ENCODE measurements around the gene GMDS. TPM values are rescaled to one million over a fixed set of nuclear protein-coding genes. Genes with fewer than 3 reads are reported as not detected.

GMDS gene
- total RNA-seq, 3 donors from 2014 or later (not counting 1 experiment from before 2014, with no cell fraction given): 23.6 to 31.0 (median 26.4) TPM

DNA sequence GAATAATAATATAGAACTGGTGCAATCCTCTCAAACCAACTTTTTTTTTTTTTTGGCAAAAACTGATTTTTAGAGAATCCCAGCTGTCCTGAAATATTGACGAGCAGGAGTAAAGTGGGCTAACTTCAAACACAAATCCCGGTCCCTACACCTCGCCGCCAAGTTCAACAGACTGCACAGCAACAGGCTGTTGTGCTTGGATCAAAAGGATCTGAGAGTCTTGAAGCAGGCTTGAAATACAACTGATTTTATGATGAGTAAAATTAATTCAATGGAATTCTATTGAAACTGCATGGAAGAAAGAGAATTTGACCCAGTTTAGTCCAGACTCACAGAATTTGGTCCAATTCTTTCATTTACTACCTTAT is 463.6 kb downstream of the GMDS start:
- Histone ChIP-seq H3K9me3 (ENCODE audit: control insufficient read depth, insufficient read depth, low read length) (no peaks in the 10 kb centered on the region), H3K4me3 (ENCODE audit: low read length) (no peak overlapping the region), H3K4me1 (ENCODE audit: control insufficient read depth, insufficient read depth, low read length) (no peaks in the 10 kb centered on the region), H3K36me3 (ENCODE audit: control insufficient read depth, insufficient read depth, low read length) (no peaks in the 10 kb centered on the region), H3K27me3 (ENCODE audit: control insufficient read depth, insufficient read depth, low read length) (no peaks in the 10 kb centered on the region), H3K27ac (ENCODE audit: low read length) (no peak overlapping the region)
- Mint-ChIP-seq H3K27me3 (ENCODE audit: low read depth in 2 of 2) (peaks cover 31 to 54% of the 10 kb centered on the region in 2 donors), H3K27ac (no peak overlapping the region), H3K36me3 (no peaks in the 10 kb centered on the region), H3K9me3 (no peaks in the 10 kb centered on the region), H3K4me3 (no peak overlapping the region), H3K4me1 (peaks cover 0 to 4% of the 10 kb centered on the region in 2 donors)
- WGBS (ENCODE audit: insufficient coverage): 98% methylated on average over 4 of the region's 4 CpGs
- ATAC-seq (no peak), DNase-seq (no peak)
- TF ChIP-seq, protein P1, sequence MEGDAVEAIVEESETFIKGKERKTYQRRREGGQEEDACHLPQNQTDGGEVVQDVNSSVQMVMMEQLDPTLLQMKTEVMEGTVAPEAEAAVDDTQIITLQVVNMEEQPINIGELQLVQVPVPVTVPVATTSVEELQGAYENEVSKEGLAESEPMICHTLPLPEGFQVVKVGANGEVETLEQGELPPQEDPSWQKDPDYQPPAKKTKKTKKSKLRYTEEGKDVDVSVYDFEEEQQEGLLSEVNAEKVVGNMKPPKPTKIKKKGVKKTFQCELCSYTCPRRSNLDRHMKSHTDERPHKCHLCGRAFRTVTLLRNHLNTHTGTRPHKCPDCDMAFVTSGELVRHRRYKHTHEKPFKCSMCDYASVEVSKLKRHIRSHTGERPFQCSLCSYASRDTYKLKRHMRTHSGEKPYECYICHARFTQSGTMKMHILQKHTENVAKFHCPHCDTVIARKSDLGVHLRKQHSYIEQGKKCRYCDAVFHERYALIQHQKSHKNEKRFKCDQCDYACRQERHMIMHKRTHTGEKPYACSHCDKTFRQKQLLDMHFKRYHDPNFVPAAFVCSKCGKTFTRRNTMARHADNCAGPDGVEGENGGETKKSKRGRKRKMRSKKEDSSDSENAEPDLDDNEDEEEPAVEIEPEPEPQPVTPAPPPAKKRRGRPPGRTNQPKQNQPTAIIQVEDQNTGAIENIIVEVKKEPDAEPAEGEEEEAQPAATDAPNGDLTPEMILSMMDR (IDR thresholded peaks at IDR 0.05): no peak
- intact Hi-C loops (cut with micrococcal nuclease): no loop called here

DNA sequence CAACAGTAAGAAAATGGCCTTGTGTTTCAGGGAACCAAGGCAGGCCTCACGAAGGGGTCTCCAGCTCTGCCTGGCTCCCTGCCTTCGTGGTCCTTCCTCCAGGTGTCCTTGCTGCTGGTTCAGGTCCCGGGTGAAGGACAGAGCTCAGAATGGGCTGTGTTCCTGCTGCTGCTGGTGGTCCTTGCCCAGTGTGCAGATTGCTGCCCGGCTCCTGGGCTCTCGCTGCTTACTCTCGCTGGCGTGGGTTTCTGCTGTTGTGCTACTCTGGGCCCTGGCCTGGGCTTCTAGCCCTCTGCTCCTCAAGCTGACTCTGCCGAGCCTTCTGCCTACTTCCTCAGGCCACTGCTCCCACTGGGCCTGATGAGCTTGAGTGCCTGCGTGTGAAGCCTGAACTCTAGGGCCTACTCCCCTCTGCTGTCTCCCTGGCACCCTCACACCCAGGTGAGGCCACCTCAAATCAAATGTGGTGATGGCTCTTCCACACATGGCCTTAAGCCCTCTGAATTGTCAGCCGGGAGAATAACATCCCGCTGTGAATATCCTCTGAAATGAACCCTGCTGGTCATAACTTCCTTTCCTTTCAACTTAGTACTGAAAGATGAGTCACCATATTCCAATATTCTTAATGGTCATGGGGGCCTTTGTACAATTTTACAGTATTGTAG is 464.1 kb downstream of the GMDS start:
- DNase-seq (no peak), ATAC-seq (no peak)
- Mint-ChIP-seq H3K9me3 (no peaks in the 10 kb centered on the region), H3K4me1 (peaks cover 0 to 4% of the 10 kb centered on the region in 2 donors), H3K27ac (no peak overlapping the region), H3K27me3 (ENCODE audit: low read depth in 2 of 2) (peaks cover 34 to 54% of the 10 kb centered on the region in 2 donors), H3K4me3 (no peak overlapping the region), H3K36me3 (no peaks in the 10 kb centered on the region)
- intact Hi-C loops (cut with micrococcal nuclease): no loop called here
- no peaks in the 10 kb centered on the region for H3K9me3 ChIP-seq (ENCODE audit: control insufficient read depth, insufficient read depth, low read length)
- H3K4me3 ChIP-seq (ENCODE audit: low read length): no peak overlapping the region
- H3K4me1 ChIP-seq (ENCODE audit: control insufficient read depth, insufficient read depth, low read length): no peaks in the 10 kb centered on the region
- TF ChIP-seq, protein P1 (IDR thresholded peaks at IDR 0.05): no peak
- WGBS (ENCODE audit: insufficient coverage): 94% methylated on average over 11 of the region's 11 CpGs
- H3K27me3 ChIP-seq (ENCODE audit: control insufficient read depth, insufficient read depth, low read length): no peaks in the 10 kb centered on the region
- H3K36me3 ChIP-seq (ENCODE audit: control insufficient read depth, insufficient read depth, low read length): no peaks in the 10 kb centered on the region
- H3K27ac ChIP-seq (ENCODE audit: low read length): no peak overlapping the region

DNA sequence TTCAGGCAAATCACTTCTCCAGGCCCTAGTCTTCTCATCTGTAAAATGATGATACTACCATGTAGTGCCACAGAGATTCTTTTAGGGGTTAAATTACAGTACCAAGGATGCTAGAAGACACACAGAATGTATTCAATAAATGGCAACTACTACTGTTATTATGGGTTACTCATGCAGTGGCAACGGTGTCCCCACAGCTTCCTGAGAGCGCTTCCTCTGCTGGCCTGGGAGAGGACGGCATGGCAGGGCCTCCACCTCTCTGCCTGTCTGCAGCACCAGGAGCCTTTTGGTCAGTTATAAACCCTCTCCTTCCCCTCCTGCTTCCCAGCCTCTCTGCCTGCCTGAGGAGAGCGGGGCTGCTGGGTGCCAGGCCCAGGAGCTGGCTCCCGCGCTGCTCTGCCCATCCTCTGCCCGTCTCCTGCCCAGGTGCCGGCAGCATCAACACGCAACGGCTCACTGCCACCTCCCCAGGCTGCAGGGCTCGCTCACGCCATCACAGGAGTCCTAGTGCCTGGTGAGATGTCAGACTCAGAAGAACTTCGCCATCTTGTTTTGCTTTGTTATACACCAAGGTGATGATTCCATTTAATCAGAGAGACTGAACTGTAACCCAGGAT is 465.0 kb downstream of the GMDS start:
- H3K36me3 Mint-ChIP-seq: no peaks in the 10 kb centered on the region
- Histone ChIP-seq H3K9me3 (ENCODE audit: control insufficient read depth, insufficient read depth, low read length) (no peaks in the 10 kb centered on the region), H3K27ac (ENCODE audit: low read length) (no peak overlapping the region), H3K27me3 (ENCODE audit: control insufficient read depth, insufficient read depth, low read length) (no peaks in the 10 kb centered on the region), H3K4me3 (ENCODE audit: low read length) (no peak overlapping the region), H3K36me3 (ENCODE audit: control insufficient read depth, insufficient read depth, low read length) (no peaks in the 10 kb centered on the region), H3K4me1 (ENCODE audit: control insufficient read depth, insufficient read depth, low read length) (no peaks in the 10 kb centered on the region)
- TF ChIP-seq, protein P1 (IDR thresholded peaks at IDR 0.05): no peak
- ATAC-seq: no peak
- H3K27ac Mint-ChIP-seq: no peak overlapping the region
- no peak overlapping the region for H3K4me3 Mint-ChIP-seq
- H3K4me1 Mint-ChIP-seq: peaks cover 0 to 4% of the 10 kb centered on the region in 2 donors
- no peaks in the 10 kb centered on the region for H3K9me3 Mint-ChIP-seq
- no peak for DNase-seq
- 88% methylated on average over 13 of the region's 13 CpGs for WGBS (ENCODE audit: insufficient coverage)
- intact Hi-C loops (cut with micrococcal nuclease): no loop called here
- peaks cover 35 to 58% of the 10 kb centered on the region in 2 donors for H3K27me3 Mint-ChIP-seq (ENCODE audit: low read depth in 2 of 2)
